AG09319 (cell line): ENCODE results near the gene C12orf76.
A peak's percentile ranks its signal among the peaks of the same experiment; 100 is the strongest.

Experiments
- DNase-seq: peaks from one replicate; pipeline ENCODE4 v3.0.0-alpha.2; 2010; ENCODE audit warnings: low read depth; ENCODE audit errors: extremely low read depth
- CTCF ChIP-seq: IDR thresholded peaks from 2 replicates; pipeline ENCODE4 v1.5.1; 2011; ENCODE audit warnings: low read depth, mild to moderate bottlenecking, inconsistent platforms, low read length, moderate library complexity

C12orf76 gene

GRCh38 chr12:110039085-110039807 is 9.1 kb downstream of the C12orf76 start:
- TF ChIP-seq CTCF, result no peak
- peak; percentile 89 for DNase-seq

- TF ChIP-seq CTCF, result no peak
- DNase-seq, result no peak
Measured at GRCh38 chr12:110038741-110039084, 9.6 kb downstream of the C12orf76 start.

- DNase-seq, result no peak
- TF ChIP-seq CTCF, result no peak
Measured at GRCh38 chr12:110037315-110037714, 11.0 kb downstream of the C12orf76 start.

- no peak for TF ChIP-seq CTCF
- no peak for DNase-seq
Measured at GRCh38 chr12:110035534-110036104, 12.7 kb downstream of the C12orf76 start.

- no peak for DNase-seq
- no peak for TF ChIP-seq CTCF
Measured at GRCh38 chr12:110033888-110034287, 14.4 kb downstream of the C12orf76 start.

- DNase-seq, result no peak
Measured at GRCh38 chr12:110029290-110029815, 19.0 kb downstream of the C12orf76 start.

More at GRCh38 chr12:110029290-110029815, 19.0 kb downstream of the C12orf76 start:
- no peak for TF ChIP-seq CTCF
